DND-41 (cell line): ENCODE results near the gene CAPN15.

Source experiments
- ATAC-seq: fragments of 200-7000 bp; cut with Tn5 transposase; 3 replicates; pipeline ENCODE4 v1.9.1; 2021; ENCODE audit warnings: low read depth; ENCODE audit not compliant: insufficient read depth
- DNase-seq: peaks from one replicate; pipeline ENCODE4 v3.0.0-alpha.2; 2020
- H2AFZ ChIP-seq: 2 replicates; pipeline ENCODE4 v1.6.0; 2012; ENCODE audit warnings: low read depth, low read length
- H3K27ac ChIP-seq: 2 replicates; pipeline ENCODE4 v1.5.1; 2012; ENCODE audit warnings: low read length, inconsistent platforms
- H3K27me3 ChIP-seq: fragments of 200-600 bp; sonication (generic); 2 replicates; pipeline ENCODE4 v1.6.0; 2012; ENCODE audit warnings: low read length, mild to moderate bottlenecking, inconsistent platforms; ENCODE audit not compliant: insufficient read depth, poor library complexity
- H3K36me3 ChIP-seq: 2 replicates; pipeline ENCODE4 v1.5.1; 2012; ENCODE audit warnings: low read length, inconsistent platforms; ENCODE audit not compliant: insufficient read depth
- H3K4me1 ChIP-seq: 2 replicates; pipeline ENCODE4 v1.5.1; 2012; ENCODE audit warnings: mild to moderate bottlenecking, low read length; ENCODE audit not compliant: insufficient read depth
- H3K4me2 ChIP-seq: 2 replicates; pipeline ENCODE4 v1.6.0; 2012; ENCODE audit warnings: mild to moderate bottlenecking, moderate library complexity, low read length, inconsistent platforms; ENCODE audit not compliant: insufficient read depth
- H3K4me3 ChIP-seq, 2 experiments: fragments of 200-600 bp in 1 of 2; shearing (Covaris generic) in 1 of 2; 2 replicates each; pipeline ENCODE4 v1.5.1; 2012 to 2016; ENCODE audit warnings: inconsistent platforms in 2 of 2, low read length in 2 of 2, mild to moderate bottlenecking in 2 of 2, low read depth in 1 of 2, moderate library complexity in 1 of 2
- H3K79me2 ChIP-seq: 2 replicates; pipeline ENCODE4 v1.6.0; 2012; ENCODE audit warnings: low read length, inconsistent platforms; ENCODE audit not compliant: insufficient read depth
- H3K9ac ChIP-seq: 2 replicates; pipeline ENCODE4 v1.6.0; 2012; ENCODE audit warnings: low read depth, mild to moderate bottlenecking, inconsistent platforms, low read length, moderate library complexity
- H3K9me3 ChIP-seq: 2 replicates; pipeline ENCODE4 v1.5.1; 2012; ENCODE audit warnings: low read length, moderate library complexity, mild to moderate bottlenecking, inconsistent platforms; ENCODE audit not compliant: insufficient read depth, severe bottlenecking
- H4K20me1 ChIP-seq: 2 replicates; pipeline ENCODE4 v1.6.0; 2012; ENCODE audit warnings: low read length; ENCODE audit not compliant: insufficient read depth
- EZH2 ChIP-seq: IDR thresholded peaks from 3 replicates; pipeline ENCODE4 v1.6.1; 2012; ENCODE audit warnings: borderline replicate concordance, low read depth, mild to moderate bottlenecking, moderate library complexity, low read length, inconsistent platforms; ENCODE audit not compliant: severe bottlenecking
- TF ChIP-seq, protein P1 (sequence below): IDR thresholded peaks from 2 replicates; pipeline ENCODE4 v1.5.1; 2012; ENCODE audit warnings: borderline replicate concordance, low read length, moderate library complexity, mild to moderate bottlenecking; ENCODE audit not compliant: poor library complexity, severe bottlenecking; ENCODE audit errors: extremely low read depth

The CAPN15 gene

DNA sequence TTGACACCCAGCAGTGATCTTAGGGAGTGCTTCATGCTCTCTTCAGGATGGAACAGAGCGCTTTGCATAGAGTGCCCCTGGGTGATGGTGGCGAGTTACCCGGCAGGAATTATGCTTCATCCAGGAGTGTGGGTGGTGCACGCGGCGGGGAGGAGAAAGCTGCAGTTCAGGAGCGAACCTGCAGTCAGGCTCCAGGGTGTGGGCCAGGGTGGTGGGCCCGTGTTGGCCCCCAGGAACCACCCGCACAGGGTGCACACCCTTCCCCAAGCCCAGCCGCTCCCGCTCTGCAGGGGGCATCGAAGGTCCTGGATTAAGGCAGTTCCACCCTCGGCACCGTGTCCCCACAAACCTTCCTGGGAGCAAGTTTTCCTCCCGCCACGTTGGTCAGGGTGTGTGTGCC is 66.3 kb downstream of the CAPN15 start:
- Histone ChIP-seq H3K79me2 (peaks cover 73% of the 10 kb centered on the region), H3K27me3 (no peaks in the 10 kb centered on the region), H3K4me1 (peaks cover 18% of the 10 kb centered on the region), H3K9ac (no peak overlapping the region), H3K4me2 (no peak overlapping the region), H3K27ac (no peak overlapping the region), H3K4me3 (no peak overlapping the region), H3K36me3 (peaks cover 21% of the 10 kb centered on the region), H4K20me1 (peaks cover 51% of the 10 kb centered on the region), H2AFZ (no peak overlapping the region), H3K9me3 (no peaks in the 10 kb centered on the region)
- TF ChIP-seq, protein P1, sequence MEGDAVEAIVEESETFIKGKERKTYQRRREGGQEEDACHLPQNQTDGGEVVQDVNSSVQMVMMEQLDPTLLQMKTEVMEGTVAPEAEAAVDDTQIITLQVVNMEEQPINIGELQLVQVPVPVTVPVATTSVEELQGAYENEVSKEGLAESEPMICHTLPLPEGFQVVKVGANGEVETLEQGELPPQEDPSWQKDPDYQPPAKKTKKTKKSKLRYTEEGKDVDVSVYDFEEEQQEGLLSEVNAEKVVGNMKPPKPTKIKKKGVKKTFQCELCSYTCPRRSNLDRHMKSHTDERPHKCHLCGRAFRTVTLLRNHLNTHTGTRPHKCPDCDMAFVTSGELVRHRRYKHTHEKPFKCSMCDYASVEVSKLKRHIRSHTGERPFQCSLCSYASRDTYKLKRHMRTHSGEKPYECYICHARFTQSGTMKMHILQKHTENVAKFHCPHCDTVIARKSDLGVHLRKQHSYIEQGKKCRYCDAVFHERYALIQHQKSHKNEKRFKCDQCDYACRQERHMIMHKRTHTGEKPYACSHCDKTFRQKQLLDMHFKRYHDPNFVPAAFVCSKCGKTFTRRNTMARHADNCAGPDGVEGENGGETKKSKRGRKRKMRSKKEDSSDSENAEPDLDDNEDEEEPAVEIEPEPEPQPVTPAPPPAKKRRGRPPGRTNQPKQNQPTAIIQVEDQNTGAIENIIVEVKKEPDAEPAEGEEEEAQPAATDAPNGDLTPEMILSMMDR: no peak
- TF ChIP-seq EZH2: no peak
- no peak for ATAC-seq
- DNase-seq: no peak

- peaks cover 82% of the 10 kb centered on the region for H3K79me2 ChIP-seq
- no peak for ATAC-seq
- no peak for DNase-seq
Observed at GRCh38 chr16:595094-595528, 67.6 kb downstream of the CAPN15 start.

GRCh38 chr16:595942-596735 is 68.6 kb downstream of the CAPN15 start:
- Histone ChIP-seq H3K79me2 (peaks cover 73% of the 10 kb centered on the region), H3K27me3 (no peaks in the 10 kb centered on the region), H3K9ac (no peak overlapping the region), H3K4me1 (peaks cover 10% of the 10 kb centered on the region), H3K27ac (no peak overlapping the region), H3K4me3 (no peak overlapping the region), H3K36me3 (peaks cover 37% of the 10 kb centered on the region), H4K20me1 (peaks cover 53% of the 10 kb centered on the region), H3K4me2 (no peak overlapping the region), H3K9me3 (no peaks in the 10 kb centered on the region), H2AFZ (no peak overlapping the region)
- DNase-seq (no peak), ATAC-seq (no peak)
- TF ChIP-seq, protein P1: no peak

More at GRCh38 chr16:595094-595528, 67.6 kb downstream of the CAPN15 start:
- Histone ChIP-seq H3K9ac (no peak overlapping the region), H3K27me3 (no peaks in the 10 kb centered on the region), H3K4me2 (no peak overlapping the region), H4K20me1 (peaks cover 57% of the 10 kb centered on the region), H3K27ac (no peak overlapping the region), H3K9me3 (no peaks in the 10 kb centered on the region), H3K36me3 (peaks cover 33% of the 10 kb centered on the region), H3K4me1 (peaks cover 18% of the 10 kb centered on the region), H2AFZ (no peak overlapping the region), H3K4me3 (no peak overlapping the region)
- TF ChIP-seq, protein P1: no peak
- no peak for TF ChIP-seq EZH2
